HL-60 (cell line): ENCODE results near the gene TTYH3.

Experiments used
- DNase-seq, 2 experiments: peaks; one replicate each; pipeline ENCODE4 v3.0.0-alpha.2; 2010 to 2020; ENCODE audit warnings: low read depth in 1 of 2, low spot score in 1 of 2
- H3K27ac ChIP-seq: fragments of 250-450 bp; sonication (Bioruptor Pico); replicated peaks from 2 replicates; pipeline ENCODE4 v1.5.1; 2020; ENCODE audit warnings: mild to moderate bottlenecking, moderate library complexity
- H3K27me3 ChIP-seq: fragments of 250-450 bp; sonication (Bioruptor Pico); 2 replicates; pipeline ENCODE4 v1.5.1; 2021; ENCODE audit warnings: mild to moderate bottlenecking, moderate library complexity; ENCODE audit not compliant: insufficient read depth, poor library complexity, severe bottlenecking
- H3K4me3 ChIP-seq: replicated peaks from 2 replicates; pipeline ENCODE4 v1.5.1; 2011; ENCODE audit warnings: mild to moderate bottlenecking, control low read depth, low read length; ENCODE audit not compliant: insufficient read depth
- CTCF ChIP-seq: IDR thresholded peaks from one replicate; pipeline ENCODE4 v1.5.1; 2011; ENCODE audit warnings: low read length, control low read depth, inconsistent platforms; ENCODE audit not compliant: insufficient read depth
- GABPA ChIP-seq: IDR thresholded peaks from 2 replicates; pipeline ENCODE4 v1.6.1; 2012; ENCODE audit warnings: low read depth
- POLR2AphosphoS5 ChIP-seq: IDR thresholded peaks from 2 replicates; pipeline ENCODE4 v1.6.1; 2012; ENCODE audit warnings: low read depth
- SPI1 ChIP-seq: IDR thresholded peaks from 2 replicates; pipeline ENCODE4 v1.6.1; 2012; ENCODE audit warnings: low read depth, mild to moderate bottlenecking, borderline replicate concordance
- TF ChIP-seq, protein P1 (sequence below): IDR thresholded peaks from 2 replicates; pipeline ENCODE4 v1.6.1; 2012; ENCODE audit warnings: low read depth; ENCODE audit not compliant: insufficient replicate concordance

Gene TTYH3

GRCh38 chr7:2649139-2649838 is 17.5 kb downstream of the TTYH3 start:
- no peak for DNase-seq
- no peaks in the 10 kb centered on the region for H3K27me3 ChIP-seq
- no peak overlapping the region for H3K27ac ChIP-seq
- TF ChIP-seq CTCF, result no peak
- no peak for TF ChIP-seq GABPA
- TF ChIP-seq POLR2AphosphoS5, result no peak
- TF ChIP-seq, protein P1, sequence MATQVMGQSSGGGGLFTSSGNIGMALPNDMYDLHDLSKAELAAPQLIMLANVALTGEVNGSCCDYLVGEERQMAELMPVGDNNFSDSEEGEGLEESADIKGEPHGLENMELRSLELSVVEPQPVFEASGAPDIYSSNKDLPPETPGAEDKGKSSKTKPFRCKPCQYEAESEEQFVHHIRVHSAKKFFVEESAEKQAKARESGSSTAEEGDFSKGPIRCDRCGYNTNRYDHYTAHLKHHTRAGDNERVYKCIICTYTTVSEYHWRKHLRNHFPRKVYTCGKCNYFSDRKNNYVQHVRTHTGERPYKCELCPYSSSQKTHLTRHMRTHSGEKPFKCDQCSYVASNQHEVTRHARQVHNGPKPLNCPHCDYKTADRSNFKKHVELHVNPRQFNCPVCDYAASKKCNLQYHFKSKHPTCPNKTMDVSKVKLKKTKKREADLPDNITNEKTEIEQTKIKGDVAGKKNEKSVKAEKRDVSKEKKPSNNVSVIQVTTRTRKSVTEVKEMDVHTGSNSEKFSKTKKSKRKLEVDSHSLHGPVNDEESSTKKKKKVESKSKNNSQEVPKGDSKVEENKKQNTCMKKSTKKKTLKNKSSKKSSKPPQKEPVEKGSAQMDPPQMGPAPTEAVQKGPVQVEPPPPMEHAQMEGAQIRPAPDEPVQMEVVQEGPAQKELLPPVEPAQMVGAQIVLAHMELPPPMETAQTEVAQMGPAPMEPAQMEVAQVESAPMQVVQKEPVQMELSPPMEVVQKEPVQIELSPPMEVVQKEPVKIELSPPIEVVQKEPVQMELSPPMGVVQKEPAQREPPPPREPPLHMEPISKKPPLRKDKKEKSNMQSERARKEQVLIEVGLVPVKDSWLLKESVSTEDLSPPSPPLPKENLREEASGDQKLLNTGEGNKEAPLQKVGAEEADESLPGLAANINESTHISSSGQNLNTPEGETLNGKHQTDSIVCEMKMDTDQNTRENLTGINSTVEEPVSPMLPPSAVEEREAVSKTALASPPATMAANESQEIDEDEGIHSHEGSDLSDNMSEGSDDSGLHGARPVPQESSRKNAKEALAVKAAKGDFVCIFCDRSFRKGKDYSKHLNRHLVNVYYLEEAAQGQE, result no peak
- no peak for TF ChIP-seq SPI1
- no peak overlapping the region for H3K4me3 ChIP-seq

- DNase-seq, result no peak
- Histone ChIP-seq H3K27ac (no peak overlapping the region), H3K4me3 (no peak overlapping the region), H3K27me3 (no peaks in the 10 kb centered on the region)
- TF ChIP-seq GABPA (no peak), POLR2AphosphoS5 (no peak), SPI1 (no peak)
- TF ChIP-seq, protein P1, result no peak
Measured at GRCh38 chr7:2649991-2650390, 18.2 kb downstream of the TTYH3 start.

- H3K27me3 ChIP-seq, result no peaks in the 10 kb centered on the region
- H3K27ac ChIP-seq, result no peak overlapping the region
- TF ChIP-seq CTCF (no peak), SPI1 (no peak), GABPA (no peak), POLR2AphosphoS5 (no peak)
- TF ChIP-seq, protein P1, result no peak
- H3K4me3 ChIP-seq, result no peak overlapping the region
- no peak for DNase-seq
Measured at GRCh38 chr7:2650451-2650850, 18.7 kb downstream of the TTYH3 start.
